GM12878 (cell line): ENCODE measurements around the gene MEX3D.

ENCODE experiments used
- BACH1 ChIP-seq: fragments of 450-650 bp; IDR thresholded peaks from 2 replicates; pipeline ENCODE4 v1.6.1; 2017; ENCODE audit warnings: mild to moderate bottlenecking, borderline replicate concordance
- CTCF ChIP-seq, 3 experiments: IDR thresholded peaks in 2 of 3; conservative IDR thresholded peaks in 1 of 3; 2 replicates each; pipeline ENCODE4 v1.5.1; 2011; ENCODE audit warnings: low read depth in 3 of 3, low read length in 3 of 3, mild to moderate bottlenecking in 3 of 3, control low read depth in 2 of 3, moderate library complexity in 2 of 3, inconsistent platforms in 1 of 3, mixed read lengths in 1 of 3; ENCODE audit not compliant: control insufficient read depth in 2 of 3, insufficient read depth in 1 of 3; ENCODE audit errors: extremely low read depth in 1 of 3
- ESRRA ChIP-seq: IDR thresholded peaks from 2 replicates; pipeline ENCODE4 v1.6.1; 2012; ENCODE audit warnings: mild to moderate bottlenecking, low read length, improper control_type of control experiment
- MYB ChIP-seq: fragments of 150-350 bp; IDR thresholded peaks from 2 replicates; pipeline ENCODE4 v1.6.1; 2014; ENCODE audit warnings: mild to moderate bottlenecking, low read depth, low read length, borderline replicate concordance
- SP1 ChIP-seq: IDR thresholded peaks from one replicate; pipeline ENCODE4 v1.6.1; 2011; ENCODE audit warnings: low read depth, low read length
- TAF1 ChIP-seq: IDR thresholded peaks from 2 replicates; pipeline ENCODE4 v1.6.1; 2011; ENCODE audit warnings: mild to moderate bottlenecking, low read depth, low read length, borderline replicate concordance
- TF ChIP-seq, protein P1 (sequence below): fragments of 450-650 bp; IDR thresholded peaks from 2 replicates; pipeline ENCODE4 v1.6.1; 2017; ENCODE audit warnings: mild to moderate bottlenecking, low read depth, inconsistent platforms; ENCODE audit not compliant: poor library complexity, severe bottlenecking

DNA sequence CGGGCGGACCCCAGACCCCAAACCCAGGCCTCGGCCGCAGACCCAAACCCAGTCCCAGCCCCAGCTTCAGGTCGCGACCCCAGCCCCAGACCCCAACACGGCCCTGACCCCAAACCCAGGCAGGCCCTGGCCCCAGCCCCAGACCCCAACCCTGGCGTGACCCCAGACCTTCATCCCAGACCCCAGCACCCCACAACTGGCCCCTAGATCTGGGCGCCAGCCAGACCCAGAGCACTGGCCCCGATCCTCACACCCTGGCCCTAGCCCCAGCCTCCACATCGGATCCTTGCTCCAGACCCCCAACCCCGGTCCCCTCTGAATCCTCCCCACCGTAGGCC, 17.1 kb upstream of the MEX3D start:
- TF ChIP-seq SP1 (no peak), ESRRA (no peak), TAF1 (no peak), CTCF (IDR thresholded peaks at IDR 0.05 in 2 of 3, conservative IDR thresholded peaks at IDR 0.05 in 1 of 3; ENCODE audit: control insufficient read depth in 2 of 3, extremely low read depth in 1 of 3, insufficient read depth in 1 of 3, low read depth in 3 of 3, low read length in 3 of 3) (no peak), BACH1 (no peak), MYB (no peak)
- TF ChIP-seq, protein P1, sequence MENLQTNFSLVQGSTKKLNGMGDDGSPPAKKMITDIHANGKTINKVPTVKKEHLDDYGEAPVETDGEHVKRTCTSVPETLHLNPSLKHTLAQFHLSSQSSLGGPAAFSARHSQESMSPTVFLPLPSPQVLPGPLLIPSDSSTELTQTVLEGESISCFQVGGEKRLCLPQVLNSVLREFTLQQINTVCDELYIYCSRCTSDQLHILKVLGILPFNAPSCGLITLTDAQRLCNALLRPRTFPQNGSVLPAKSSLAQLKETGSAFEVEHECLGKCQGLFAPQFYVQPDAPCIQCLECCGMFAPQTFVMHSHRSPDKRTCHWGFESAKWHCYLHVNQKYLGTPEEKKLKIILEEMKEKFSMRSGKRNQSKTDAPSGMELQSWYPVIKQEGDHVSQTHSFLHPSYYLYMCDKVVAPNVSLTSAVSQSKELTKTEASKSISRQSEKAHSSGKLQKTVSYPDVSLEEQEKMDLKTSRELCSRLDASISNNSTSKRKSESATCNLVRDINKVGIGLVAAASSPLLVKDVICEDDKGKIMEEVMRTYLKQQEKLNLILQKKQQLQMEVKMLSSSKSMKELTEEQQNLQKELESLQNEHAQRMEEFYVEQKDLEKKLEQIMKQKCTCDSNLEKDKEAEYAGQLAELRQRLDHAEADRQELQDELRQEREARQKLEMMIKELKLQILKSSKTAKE: no peak
